Measurements from ENCODE around the gene RGS12. TPM values are rescaled to one million over a fixed set of nuclear protein-coding genes. Genes with fewer than 3 reads are reported as not detected.

The RGS12 gene
- total RNA-seq, 1 donor from 2014 or later, result 21.9 TPM

GRCh38 chr4:3297066-3297859 is 4.4 kb downstream of the RGS12 start:
- Mint-ChIP-seq H3K27me3 (ENCODE audit: low read depth, unreplicated experiment) (peaks cover 1% of the 10 kb centered on the region), H3K4me1 (ENCODE audit: low read depth, unreplicated experiment) (peaks cover 8% of the 10 kb centered on the region), H3K27ac (ENCODE audit: unreplicated experiment) (no peak overlapping the region), H3K9me3 (ENCODE audit: unreplicated experiment) (peaks cover 6% of the 10 kb centered on the region), H3K36me3 (ENCODE audit: low read depth, unreplicated experiment) (peaks cover 3% of the 10 kb centered on the region), H3K4me3 (ENCODE audit: unreplicated experiment) (no peak overlapping the region)
- Histone ChIP-seq H3K36me3 (ENCODE audit: insufficient read depth, low read length) (no peaks in the 10 kb centered on the region), H3K9me3 (ENCODE audit: insufficient read depth, low read depth, low read length) (peaks cover 4% of the 10 kb centered on the region), H2AFZ (ENCODE audit: low read depth, low read length) (no peak overlapping the region), H3K4me1 (ENCODE audit: insufficient read depth, low read length) (peaks cover 8% of the 10 kb centered on the region), H4K20me1 (ENCODE audit: insufficient read depth, low read length) (peaks cover 76% of the 10 kb centered on the region), H3K9ac (ENCODE audit: low read length) (no peak overlapping the region), H3K27ac (ENCODE audit: low read depth, low read length) (no peak overlapping the region), H3K4me2 (ENCODE audit: low read length) (no peak overlapping the region), H3K79me2 (ENCODE audit: insufficient read depth, low read length) (peaks cover 87% of the 10 kb centered on the region), H3K27me3 (ENCODE audit: insufficient read depth, low read length) (no peaks in the 10 kb centered on the region), H3K4me3 (ENCODE audit: insufficient read depth, low read depth, low read length) (no peak overlapping the region)
- TF ChIP-seq EZH2 (IDR thresholded peaks at IDR 0.05; ENCODE audit: insufficient read depth, low read length), result no peak
- no peak for TF ChIP-seq CTCF (IDR thresholded peaks at IDR 0.05; ENCODE audit: insufficient read depth, low read depth, low read length)
- DNase-seq (ENCODE audit: low read depth) (no peak), FAIRE-seq (no peak)

- H3K27ac Mint-ChIP-seq (ENCODE audit: unreplicated experiment), result no peak overlapping the region
- H3K4me2 ChIP-seq (ENCODE audit: low read length), result no peak overlapping the region
- no peak overlapping the region for H3K4me3 Mint-ChIP-seq (ENCODE audit: unreplicated experiment)
- peaks cover 4% of the 10 kb centered on the region for H3K9me3 ChIP-seq (ENCODE audit: insufficient read depth, low read depth, low read length)
- no peak overlapping the region for H3K27ac ChIP-seq (ENCODE audit: low read depth, low read length)
- H3K27me3 Mint-ChIP-seq (ENCODE audit: low read depth, unreplicated experiment), result peaks cover 4% of the 10 kb centered on the region
- peaks cover under 1% of the 10 kb centered on the region for H3K4me1 ChIP-seq (ENCODE audit: insufficient read depth, low read length)
- no peak overlapping the region for H2AFZ ChIP-seq (ENCODE audit: low read depth, low read length)
- peaks cover 6% of the 10 kb centered on the region for H3K9me3 Mint-ChIP-seq (ENCODE audit: unreplicated experiment)
- no peak for DNase-seq (ENCODE audit: low read depth)
- no peak for TF ChIP-seq EZH2 (IDR thresholded peaks at IDR 0.05; ENCODE audit: insufficient read depth, low read length)
- TF ChIP-seq CTCF (IDR thresholded peaks at IDR 0.05; ENCODE audit: insufficient read depth, low read depth, low read length), result no peak
- no peaks in the 10 kb centered on the region for H3K36me3 ChIP-seq (ENCODE audit: insufficient read depth, low read length)
- peaks cover 3% of the 10 kb centered on the region for H3K36me3 Mint-ChIP-seq (ENCODE audit: low read depth, unreplicated experiment)
- no peaks in the 10 kb centered on the region for H3K27me3 ChIP-seq (ENCODE audit: insufficient read depth, low read length)
- H3K4me1 Mint-ChIP-seq (ENCODE audit: low read depth, unreplicated experiment), result peaks cover 11% of the 10 kb centered on the region
- peaks cover 91% of the 10 kb centered on the region for H4K20me1 ChIP-seq (ENCODE audit: insufficient read depth, low read length)
- FAIRE-seq, result no peak
- H3K9ac ChIP-seq (ENCODE audit: low read length), result no peak overlapping the region
- no peak overlapping the region for H3K4me3 ChIP-seq (ENCODE audit: insufficient read depth, low read depth, low read length)
- H3K79me2 ChIP-seq (ENCODE audit: insufficient read depth, low read length), result peaks cover 89% of the 10 kb centered on the region
Observed at GRCh38 chr4:3299122-3299975, 6.5 kb downstream of the RGS12 start.
